ENCODE results near the gene AAK1. TPM values are rescaled to one million over a fixed set of nuclear protein-coding genes. Genes with fewer than 3 reads are reported as not detected.

AAK1 gene
- total RNA-seq, 1 experiment from 2014 or later, result 35.6 TPM

- TF ChIP-seq USF1 (CRISPR knock-in tag; IDR thresholded peaks at IDR 0.05), result no peak
Measured at GRCh38 chr2:69638630-69639029, 4.9 kb downstream of the AAK1 start (continued).

- Mint-ChIP-seq H3K36me3 (no peaks in the 10 kb centered on the region), H3K27me3 (ENCODE audit: low read depth) (no peaks in the 10 kb centered on the region), H3K4me1 (peaks cover 38% of the 10 kb centered on the region), H3K4me3 (no peak overlapping the region), H3K9me3 (no peaks in the 10 kb centered on the region), H3K27ac (peak overlapping the region; percentile 34)
- DNase-seq (ENCODE audit: low spot score) (no peak), ATAC-seq (no peak)
- ChIA-PET POLR2A (interaction anchor here (0.9 kb wide), 1 partner anchor 8 kb away, joined by 3 read pairs; no protein-coding TSS in a partner anchor), CTCF (no interaction called here)
- TF ChIP-seq GTF2I (CRISPR knock-in tag; conservative IDR thresholded peaks at IDR 0.05), result no peak
Measured at GRCh38 chr2:69637923-69638322, 5.6 kb downstream of the AAK1 start.

- no peak overlapping the region for H3K27ac Mint-ChIP-seq
- no peak overlapping the region for H3K4me3 Mint-ChIP-seq
- peaks cover 28% of the 10 kb centered on the region for H3K4me1 Mint-ChIP-seq
- ATAC-seq (no peak), DNase-seq (ENCODE audit: low spot score) (no peak)
- H3K36me3 Mint-ChIP-seq, result no peaks in the 10 kb centered on the region
- H3K27me3 Mint-ChIP-seq (ENCODE audit: low read depth), result no peaks in the 10 kb centered on the region
- CTCF ChIA-PET, result no interaction called here
- no peak for TF ChIP-seq ZNF121 (CRISPR knock-in tag; IDR thresholded peaks at IDR 0.05)
- TF ChIP-seq RELA (CRISPR knock-in tag; IDR thresholded peaks at IDR 0.05; ENCODE audit: borderline replicate concordance), result no peak
- H3K9me3 Mint-ChIP-seq, result no peaks in the 10 kb centered on the region
- POLR2A ChIA-PET, result no interaction called here
Measured at GRCh38 chr2:69636395-69636794, 7.1 kb downstream of the AAK1 start.

- Mint-ChIP-seq H3K36me3 (no peaks in the 10 kb centered on the region), H3K4me1 (peaks cover 26% of the 10 kb centered on the region), H3K4me3 (no peak overlapping the region), H3K27me3 (ENCODE audit: low read depth) (no peaks in the 10 kb centered on the region), H3K9me3 (no peaks in the 10 kb centered on the region), H3K27ac (no peak overlapping the region)
- ATAC-seq, result no peak
- DNase-seq (ENCODE audit: low spot score), result no peak
- ChIA-PET CTCF (no interaction called here), POLR2A (interaction anchor here (0.5 kb wide), 1 partner anchor 139 kb away, joined by 3 read pairs; no protein-coding TSS in a partner anchor)
- no peak for TF ChIP-seq ZNF281 (CRISPR knock-in tag; IDR thresholded peaks at IDR 0.05)
- TF ChIP-seq ZNF532 (CRISPR knock-in tag; IDR thresholded peaks at IDR 0.05; ENCODE audit: borderline replicate concordance), result no peak
- no peak for TF ChIP-seq CBFB (CRISPR knock-in tag; IDR thresholded peaks at IDR 0.05; ENCODE audit: low read depth)
- no peak for TF ChIP-seq SP1 (CRISPR knock-in tag; conservative IDR thresholded peaks at IDR 0.05)
- no peak for TF ChIP-seq FOXP4 (CRISPR knock-in tag; IDR thresholded peaks at IDR 0.05)
- TF ChIP-seq JUN (CRISPR knock-in tag; IDR thresholded peaks at IDR 0.05), result no peak
- no peak for TF ChIP-seq MYBL2 (CRISPR knock-in tag; IDR thresholded peaks at IDR 0.05)
- no peak for TF ChIP-seq ERG (CRISPR knock-in tag; IDR thresholded peaks at IDR 0.05)
- TF ChIP-seq GABPB1 (CRISPR knock-in tag; IDR thresholded peaks at IDR 0.05), result no peak
- no peak for TF ChIP-seq ZNF396 (CRISPR knock-in tag; IDR thresholded peaks at IDR 0.05; ENCODE audit: borderline replicate concordance)
- no peak for TF ChIP-seq ZNF263 (CRISPR knock-in tag; IDR thresholded peaks at IDR 0.05; ENCODE audit: low read depth)
- TF ChIP-seq NR2C2 (CRISPR knock-in tag; IDR thresholded peaks at IDR 0.05), result no peak
- no peak for TF ChIP-seq ZBTB21 (CRISPR knock-in tag; IDR thresholded peaks at IDR 0.05; ENCODE audit: borderline replicate concordance)
- no peak for TF ChIP-seq CTCF (IDR thresholded peaks at IDR 0.05)
Measured at GRCh38 chr2:69635432-69635831, 8.1 kb downstream of the AAK1 start.
